OCI-LY7 (cell line): Measurements from ENCODE around the gene TMEM260. TPM values are rescaled to one million over a fixed set of nuclear protein-coding genes. Genes with fewer than 3 reads are reported as not detected.

Experiments used
- BruUV-seq: library from RNA; stranded (reverse); fragments of 400-500 nt; replicated peaks from 2 replicates; lab custom pipeline; 2021; lab: Mats Ljungman, UMichigan
- CTCF ChIA-PET: fragments of 300-600 bp; sonication (Branson Sonifier 250); formaldehyde crosslinking; loops from one replicate; lab custom pipeline; 2022; ENCODE audit warnings: antibody characterized with exemption; ENCODE audit not compliant: unreplicated experiment; lab: Charles Lee
- POLR2A ChIA-PET: fragments of 300-600 bp; sonication (Branson Sonifier 250); formaldehyde crosslinking; loops from one replicate; lab custom pipeline; 2022; ENCODE audit warnings: antibody characterized with exemption; lab: Charles Lee
- DNase-seq: peaks from one replicate; pipeline ENCODE4 v3.0.0-alpha.2; 2015; ENCODE audit warnings: low spot score
- H2AFZ ChIP-seq: fragments of 200-600 bp; sonication (generic), shearing (Covaris generic); 2 replicates; pipeline ENCODE4 v1.6.1; 2014; ENCODE audit warnings: mild to moderate bottlenecking, antibody characterized with exemption, low read length, moderate library complexity
- H3K27ac ChIP-seq: fragments of 200-600 bp; sonication (generic); 2 replicates; pipeline ENCODE4 v1.5.1; 2014; ENCODE audit warnings: mixed run types, low read depth, mild to moderate bottlenecking, moderate library complexity, low read length, inconsistent platforms; ENCODE audit not compliant: poor library complexity, severe bottlenecking
- H3K36me3 ChIP-seq: fragments of 200-600 bp; sonication (generic); 2 replicates; pipeline ENCODE4 v1.6.1; 2014; ENCODE audit warnings: mild to moderate bottlenecking, antibody characterized with exemption, low read length, moderate library complexity, mixed read lengths; ENCODE audit not compliant: insufficient read depth
- H3K4me1 ChIP-seq: fragments of 200-600 bp; sonication (generic); 2 replicates; pipeline ENCODE4 v1.5.1; 2014; ENCODE audit warnings: mild to moderate bottlenecking, low read length; ENCODE audit not compliant: insufficient read depth, poor library complexity, severe bottlenecking
- H3K4me2 ChIP-seq: fragments of 200-600 bp; sonication (generic); 2 replicates; pipeline ENCODE4 v1.6.1; 2014; ENCODE audit warnings: mild to moderate bottlenecking, low read length
- H3K4me3 ChIP-seq: fragments of 200-600 bp; sonication (generic); 2 replicates; pipeline ENCODE4 v1.5.1; 2014; ENCODE audit warnings: mild to moderate bottlenecking, low read depth, low read length; ENCODE audit not compliant: poor library complexity, severe bottlenecking
- H3K79me2 ChIP-seq: fragments of 200-600 bp; sonication (generic); 2 replicates; pipeline ENCODE4 v1.6.1; 2016; ENCODE audit warnings: low read depth, mild to moderate bottlenecking, low read length, moderate library complexity, mixed read lengths; ENCODE audit not compliant: insufficient read depth
- H3K9me2 ChIP-seq: fragments of 200-600 bp; sonication (generic); 2 replicates; pipeline ENCODE4 v1.6.1; 2016; ENCODE audit warnings: mild to moderate bottlenecking, low read length, mixed read lengths; ENCODE audit not compliant: insufficient read depth
- H3K9me3 ChIP-seq: fragments of 200-600 bp; sonication (generic); 2 replicates; pipeline ENCODE4 v1.6.1; 2014; ENCODE audit warnings: mild to moderate bottlenecking, mixed run types, low read length, mixed read lengths
- H4K20me1 ChIP-seq: fragments of 200-600 bp; sonication (generic); 2 replicates; pipeline ENCODE4 v1.6.1; 2014; ENCODE audit warnings: mild to moderate bottlenecking, antibody characterized with exemption, low read length, moderate library complexity, mixed read lengths; ENCODE audit not compliant: insufficient read depth
- CTCF ChIP-seq: fragments of 200-600 bp; sonication (generic); conservative IDR thresholded peaks from 2 replicates; pipeline ENCODE4 v1.5.1; 2014; ENCODE audit warnings: mild to moderate bottlenecking, antibody characterized with exemption, low read length, moderate library complexity, mixed read lengths
- EZH2phosphoT487 ChIP-seq: fragments of 200-600 bp; sonication (generic); IDR thresholded peaks from 2 replicates; pipeline ENCODE4 v1.6.1; 2018; ENCODE audit warnings: low read depth, borderline replicate concordance, mild to moderate bottlenecking, mixed run types, antibody characterized with exemption, low read length, moderate library complexity, mixed read lengths
- intact Hi-C: fragments of 100-400 bp; cut with micrococcal nuclease; formaldehyde crosslinking; loops from one replicate; pipeline ENCODE4 v1.10.0; 2022; ENCODE audit not compliant: unreplicated experiment
- total RNA-seq, 2 experiments: library from RNA; depleted of rRNA in 1 of 2; stranded (reverse); fragments of >200 nt in 1 of 2; shearing (Covaris generic) in 1 of 2; gene quantifications; 2 replicates each; pipeline ENCODE4 v1.2.3, GENCODE V29; 2014 to 2022

Gene TMEM260
- total RNA-seq, 2 experiments from 2014 or later, result 12.4 to 20.1 TPM

- intact Hi-C loops, result loop anchor here (10.0 kb wide), 3 partner anchors 515 to 765 kb away; no protein-coding TSS in a partner anchor
- BruUV-seq, result no TSS peak
- Histone ChIP-seq H3K36me3 (no peaks in the 10 kb centered on the region), H4K20me1 (no peaks in the 10 kb centered on the region), H3K4me1 (no peaks in the 10 kb centered on the region), H3K79me2 (no peaks in the 10 kb centered on the region), H3K4me3 (no peak overlapping the region), H3K9me2 (no peaks in the 10 kb centered on the region), H2AFZ (no peak overlapping the region), H3K27ac (no peak overlapping the region), H3K9me3 (no peaks in the 10 kb centered on the region), H3K4me2 (no peak overlapping the region)
- POLR2A ChIA-PET, result interaction anchor here (0.7 kb wide), 1 partner anchor 350 kb away, joined by 4 read pairs; no protein-coding TSS in a partner anchor
- no peak for DNase-seq
- CTCF ChIA-PET, result no interaction called here
- TF ChIP-seq CTCF, result no peak
- no peak for TF ChIP-seq EZH2phosphoT487
Measured at GRCh38 chr14:56549721-56550120, 29.9 kb upstream of the TMEM260 start.

- Histone ChIP-seq H3K9me2 (no peaks in the 10 kb centered on the region), H3K27ac (no peak overlapping the region), H3K4me3 (no peak overlapping the region), H3K4me1 (no peaks in the 10 kb centered on the region), H3K4me2 (no peak overlapping the region), H2AFZ (no peak overlapping the region), H3K36me3 (no peaks in the 10 kb centered on the region), H4K20me1 (no peaks in the 10 kb centered on the region), H3K9me3 (no peaks in the 10 kb centered on the region), H3K79me2 (no peaks in the 10 kb centered on the region)
- BruUV-seq, result no TSS peak
- TF ChIP-seq CTCF (no peak), EZH2phosphoT487 (no peak)
- ChIA-PET CTCF (no interaction called here), POLR2A (no interaction called here)
- intact Hi-C loops, result loop anchor here (10.0 kb wide), 3 partner anchors 512 to 762 kb away; no protein-coding TSS in a partner anchor
- DNase-seq, result no peak
Measured at GRCh38 chr14:56552615-56553014, 27.0 kb upstream of the TMEM260 start.

- POLR2A ChIA-PET, result interaction anchor here (0.6 kb wide), 1 partner anchor 210 kb away, joined by 4 read pairs; no protein-coding TSS in a partner anchor
- intact Hi-C loops, result loop anchor here (10.0 kb wide), 3 partner anchors 510 to 760 kb away; no protein-coding TSS in a partner anchor
- Histone ChIP-seq H3K27ac (no peak overlapping the region), H3K4me2 (no peak overlapping the region), H2AFZ (no peak overlapping the region), H3K79me2 (no peaks in the 10 kb centered on the region), H3K9me3 (no peaks in the 10 kb centered on the region), H3K4me3 (no peak overlapping the region), H3K9me2 (no peaks in the 10 kb centered on the region), H3K4me1 (no peaks in the 10 kb centered on the region), H3K36me3 (no peaks in the 10 kb centered on the region), H4K20me1 (no peaks in the 10 kb centered on the region)
- TF ChIP-seq EZH2phosphoT487 (no peak), CTCF (no peak)
- CTCF ChIA-PET, result no interaction called here
- no peak for DNase-seq
- no TSS peak for BruUV-seq
Measured at GRCh38 chr14:56554301-56554700, 25.3 kb upstream of the TMEM260 start.
